Stimulated activated CD4-positive, alpha-beta T cell treated with anti-CD3 and anti-CD28 coated beads, Interleukin-4, amount 100 ng/mL, for 48 hours (primary cell): ENCODE data around the gene SERINC5.
"Not testable (repeated sequence)": the region's sequence is repeated elsewhere in the genome, so short reads cannot be mapped to it uniquely, and the experiment has no call there.

ENCODE experiments used
- DNase-seq, 2 donors: peaks; one replicate each; pipeline ENCODE4 v3.0.0-alpha.2; 2020; ENCODE audit warnings: low read depth in 2 of 2

SERINC5 gene

GRCh38 chr5:80227979-80228596 is 27.8 kb downstream of the SERINC5 start:
- DNase-seq, result no peak

GRCh38 chr5:80225934-80226326 is 29.9 kb downstream of the SERINC5 start:
- DNase-seq, result no peak

GRCh38 chr5:80225189-80225933 is 30.5 kb downstream of the SERINC5 start:
- DNase-seq, result no peak

- no peak for DNase-seq
These were observed 32.3 kb downstream of the SERINC5 start for GRCh38 chr5:80223561-80223960.

- DNase-seq, result no peak
These were observed 35.5 kb downstream of the SERINC5 start for GRCh38 chr5:80220245-80220897.

GRCh38 chr5:80219391-80219790 is 36.5 kb downstream of the SERINC5 start:
- DNase-seq, result no peak

GRCh38 chr5:80217667-80218066 is 38.2 kb downstream of the SERINC5 start:
- no peak for DNase-seq

- no peak for DNase-seq
These were observed 38.9 kb downstream of the SERINC5 start for GRCh38 chr5:80216753-80217596.

- no peak for DNase-seq
These were observed 39.8 kb downstream of the SERINC5 start for GRCh38 chr5:80216096-80216495.

GRCh38 chr5:80215523-80215922 is 40.3 kb downstream of the SERINC5 start:
- no peak for DNase-seq

- DNase-seq, result no peak
These were observed 42.4 kb downstream of the SERINC5 start for GRCh38 chr5:80213466-80213865.

GRCh38 chr5:80212171-80212667 is 43.6 kb downstream of the SERINC5 start:
- DNase-seq, result no peak

GRCh38 chr5:80211327-80211726 is 44.5 kb downstream of the SERINC5 start:
- no peak for DNase-seq

GRCh38 chr5:80210014-80210413 is 45.8 kb downstream of the SERINC5 start:
- no peak for DNase-seq

- no peak for DNase-seq
These were observed 47.5 kb downstream of the SERINC5 start for GRCh38 chr5:80208381-80208780.

GRCh38 chr5:80207832-80208231 is 48.0 kb downstream of the SERINC5 start:
- no peak for DNase-seq

GRCh38 chr5:80206282-80206681 is 49.6 kb downstream of the SERINC5 start:
- DNase-seq, result no peak

- DNase-seq, result no peak
These were observed 50.0 kb downstream of the SERINC5 start for GRCh38 chr5:80205846-80206245.

GRCh38 chr5:80204808-80205614 is 50.8 kb downstream of the SERINC5 start:
- no peak for DNase-seq

- not testable (repeated sequence) for DNase-seq
These were observed 54.1 kb downstream of the SERINC5 start for GRCh38 chr5:80201763-80202162.

- DNase-seq, result no peak
These were observed 56.9 kb downstream of the SERINC5 start for GRCh38 chr5:80198920-80199319.
